PC-3 (cell line): ENCODE measurements around the gene GPC6. TPM values are rescaled to one million over a fixed set of nuclear protein-coding genes. Genes with fewer than 3 reads are reported as not detected.

Source experiments
- ATAC-seq: fragments of 200-7000 bp; cut with Tn5 transposase; 2 replicates; pipeline ENCODE4 v1.9.1; 2020; ENCODE audit warnings: mild to moderate bottlenecking, moderate library complexity
- BruUV-seq: library from RNA; stranded (reverse); fragments of 400-500 nt; replicated peaks from 2 replicates; lab custom pipeline; 2021; lab: Mats Ljungman, UMichigan
- CTCF ChIA-PET: fragments of 300-600 bp; sonication (Branson Sonifier 250); formaldehyde crosslinking; loops from one replicate; lab custom pipeline; 2022; ENCODE audit warnings: antibody characterized with exemption; lab: Charles Lee
- POLR2A ChIA-PET: fragments of 300-600 bp; sonication (Branson Sonifier 250); formaldehyde crosslinking; loops from one replicate; lab custom pipeline; 2022; ENCODE audit warnings: antibody characterized with exemption; ENCODE audit not compliant: unreplicated experiment; lab: Charles Lee
- DNase-seq: peaks from one replicate; pipeline ENCODE4 v3.0.0-alpha.2; 2015
- H2AFZ ChIP-seq: fragments of 300-600 bp; sonication (generic); 2 replicates; pipeline ENCODE4 v1.6.0; 2016; ENCODE audit warnings: antibody characterized with exemption, low read length
- H3F3A ChIP-seq: fragments of 300-600 bp; sonication (generic); one replicate; pipeline ENCODE4 v1.6.0; 2017; ENCODE audit warnings: antibody characterized with exemption, low read length, control low read depth, mild to moderate bottlenecking; ENCODE audit not compliant: unreplicated experiment
- H3K27ac ChIP-seq: fragments of 300-600 bp; sonication (generic); 2 replicates; pipeline ENCODE4 v1.5.1; 2016; ENCODE audit warnings: mild to moderate bottlenecking, low read length
- H3K27me3 ChIP-seq: fragments of 300-600 bp; sonication (generic); 2 replicates; pipeline ENCODE4 v1.6.1; 2016; ENCODE audit warnings: low read length, mixed read lengths
- H3K36me3 ChIP-seq: fragments of 300-600 bp; sonication (generic); 2 replicates; pipeline ENCODE4 v1.6.1; 2016; ENCODE audit warnings: low read depth, mixed run types, low read length, mixed read lengths
- H3K4me1 ChIP-seq: fragments of 300-600 bp; sonication (generic); 2 replicates; pipeline ENCODE4 v1.5.1; 2016; ENCODE audit warnings: low read length; ENCODE audit not compliant: insufficient read depth
- H3K4me2 ChIP-seq: fragments of 300-600 bp; sonication (generic); 2 replicates; pipeline ENCODE4 v1.6.0; 2016; ENCODE audit warnings: low read length
- H3K4me3 ChIP-seq: fragments of 300-600 bp; sonication (generic); 2 replicates; pipeline ENCODE4 v1.5.1; 2016; ENCODE audit warnings: mild to moderate bottlenecking, low read length, mixed read lengths
- H3K79me2 ChIP-seq: fragments of 300-600 bp; sonication (generic); 2 replicates; pipeline ENCODE4 v1.6.1; 2017; ENCODE audit warnings: low read length, mixed read lengths
- H3K9ac ChIP-seq: fragments of 300-600 bp; sonication (generic); 2 replicates; pipeline ENCODE4 v1.6.0; 2016; ENCODE audit warnings: mild to moderate bottlenecking, low read length
- H3K9me2 ChIP-seq: fragments of 300-600 bp; sonication (generic); replicated peaks from 2 replicates; pipeline ENCODE4 v1.6.1; 2016; ENCODE audit warnings: mixed run types, low read length, mixed read lengths
- H3K9me3 ChIP-seq: fragments of 300-600 bp; sonication (generic); 2 replicates; pipeline ENCODE4 v1.6.1; 2016; ENCODE audit warnings: low read length, mixed read lengths
- H4K20me1 ChIP-seq: fragments of 300-600 bp; sonication (generic); 2 replicates; pipeline ENCODE4 v1.6.1; 2016; ENCODE audit warnings: low read length, mixed read lengths
- CTCF ChIP-seq: fragments of 300-600 bp; sonication (generic); conservative IDR thresholded peaks from 2 replicates; pipeline ENCODE4 v1.5.1; 2017; ENCODE audit warnings: antibody characterized with exemption, low read depth, mild to moderate bottlenecking, low read length
- EZH2 ChIP-seq: fragments of 300-600 bp; sonication (generic); IDR thresholded peaks from one replicate; pipeline ENCODE4 v1.6.1; 2017; ENCODE audit warnings: antibody characterized with exemption, mild to moderate bottlenecking, low read length; ENCODE audit not compliant: unreplicated experiment
- EZH2phosphoT487 ChIP-seq: fragments of 300-600 bp; sonication (generic); IDR thresholded peaks from 2 replicates; pipeline ENCODE4 v1.6.1; 2018; ENCODE audit warnings: mild to moderate bottlenecking, antibody characterized with exemption, low read length, borderline replicate concordance
- intact Hi-C: fragments of 100-400 bp; cut with micrococcal nuclease; formaldehyde crosslinking; loops from 2 replicates; pipeline ENCODE4 v1.9.0; 2023
- total RNA-seq: library from RNA; depleted of rRNA; stranded (reverse); fragments of >200 nt; gene quantifications from 2 replicates; pipeline ENCODE4 v1.2.3, GENCODE V29; 2014

Gene GPC6
- total RNA-seq, 1 experiment from 2014 or later = 3.5 TPM

- Histone ChIP-seq H3F3A (no peaks in the 10 kb centered on the region), H3K9ac (no peak overlapping the region), H3K27ac (no peak overlapping the region), H3K4me2 (no peak overlapping the region), H3K79me2 (no peaks in the 10 kb centered on the region), H3K9me2 (no peaks in the 10 kb centered on the region), H3K9me3 (no peaks in the 10 kb centered on the region), H4K20me1 (no peaks in the 10 kb centered on the region), H3K4me3 (no peak overlapping the region), H3K4me1 (peaks cover 44% of the 10 kb centered on the region), H2AFZ (no peak overlapping the region), H3K27me3 (no peaks in the 10 kb centered on the region), H3K36me3 (no peaks in the 10 kb centered on the region)
- DNase-seq = no peak
- no peak for ATAC-seq
- ChIA-PET POLR2A (no interaction called here), CTCF (no interaction called here)
- no TSS peak for BruUV-seq
- no peak for TF ChIP-seq CTCF
- no peak for TF ChIP-seq EZH2
- TF ChIP-seq EZH2phosphoT487 = no peak
- intact Hi-C loops = loop anchor here (5.0 kb wide), 2 partner anchors 301 to 551 kb away; partner anchors contain the start of gene GPC6
Observed at GRCh38 chr13:93778548-93778947, 551.9 kb downstream of the GPC6 start.

GRCh38 chr13:93784191-93784590, 557.6 kb downstream of the GPC6 start:
- H3F3A ChIP-seq = no peaks in the 10 kb centered on the region

More at GRCh38 chr13:93784191-93784590, 557.6 kb downstream of the GPC6 start:
- ATAC-seq = no peak
- H3K4me2 ChIP-seq = no peak overlapping the region
- POLR2A ChIA-PET = no interaction called here
- H3K79me2 ChIP-seq = no peaks in the 10 kb centered on the region
- H3K9me3 ChIP-seq = no peaks in the 10 kb centered on the region
- H3K9me2 ChIP-seq = no peaks in the 10 kb centered on the region
- no peak for DNase-seq
- BruUV-seq = no TSS peak
- H3K27me3 ChIP-seq = no peaks in the 10 kb centered on the region
- intact Hi-C loops = no loop called here
- no peak overlapping the region for H2AFZ ChIP-seq
- H3K9ac ChIP-seq = no peak overlapping the region
- CTCF ChIA-PET = no interaction called here
- no peaks in the 10 kb centered on the region for H4K20me1 ChIP-seq
- no peak for TF ChIP-seq EZH2phosphoT487
- TF ChIP-seq EZH2 = no peak
- TF ChIP-seq CTCF = no peak
- no peak overlapping the region for H3K4me3 ChIP-seq
- H3K4me1 ChIP-seq = peaks cover 8% of the 10 kb centered on the region
- H3K27ac ChIP-seq = no peak overlapping the region
- no peaks in the 10 kb centered on the region for H3K36me3 ChIP-seq
